Peyer's patch (tissue), 4 donors: ENCODE results near the gene OXTR.

Experiments
- POLR2A ChIP-seq, 2 donors: fragments of 450-650 bp; IDR thresholded peaks; one replicate each; pipeline ENCODE4 v1.5.1; 2017; ENCODE audit warnings: antibody characterized with exemption in 2 of 2, mild to moderate bottlenecking in 2 of 2, moderate library complexity in 2 of 2
- TF ChIP-seq, protein P1 (sequence below), 6 experiments: fragments of 450-650 bp in 4 of 6; fragments of 200-600 bp in 2 of 6; sonication (generic) in 1 of 6; IDR thresholded peaks; one replicate each; pipeline ENCODE4 v1.5.1; 2017 to 2019; ENCODE audit warnings: antibody characterized with exemption in 6 of 6, mild to moderate bottlenecking in 3 of 6, moderate library complexity in 1 of 6

DNA sequence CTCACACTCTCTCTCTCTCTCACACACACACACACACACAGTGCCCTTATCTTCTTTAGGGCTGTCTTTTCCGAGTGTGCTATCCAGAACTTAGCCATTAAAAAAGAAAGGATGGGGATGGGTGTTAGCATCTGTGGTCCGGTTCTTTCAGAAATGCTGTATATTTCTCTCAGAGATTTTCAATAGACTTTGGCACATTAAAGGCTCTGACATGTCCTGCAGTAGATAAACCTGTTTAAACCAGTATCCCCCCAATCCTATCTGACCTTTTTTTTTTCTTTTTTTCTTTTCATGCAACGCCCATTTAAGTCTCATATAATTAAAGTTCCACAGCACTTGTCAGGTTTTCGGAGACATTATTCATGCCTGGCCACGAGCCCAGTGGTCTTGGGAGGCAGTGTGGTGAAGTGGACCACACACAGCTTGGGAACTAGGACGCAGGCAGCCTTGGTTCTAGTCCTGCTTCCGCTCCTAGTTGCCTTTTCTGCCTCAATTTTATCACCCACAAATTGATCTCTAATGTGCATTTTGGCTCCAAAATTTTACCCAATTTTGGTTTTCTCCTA lies 22.6 kb downstream of the OXTR start:
- TF ChIP-seq POLR2A (IDR thresholded peaks at IDR 0.05), result no peak
- TF ChIP-seq, protein P1, sequence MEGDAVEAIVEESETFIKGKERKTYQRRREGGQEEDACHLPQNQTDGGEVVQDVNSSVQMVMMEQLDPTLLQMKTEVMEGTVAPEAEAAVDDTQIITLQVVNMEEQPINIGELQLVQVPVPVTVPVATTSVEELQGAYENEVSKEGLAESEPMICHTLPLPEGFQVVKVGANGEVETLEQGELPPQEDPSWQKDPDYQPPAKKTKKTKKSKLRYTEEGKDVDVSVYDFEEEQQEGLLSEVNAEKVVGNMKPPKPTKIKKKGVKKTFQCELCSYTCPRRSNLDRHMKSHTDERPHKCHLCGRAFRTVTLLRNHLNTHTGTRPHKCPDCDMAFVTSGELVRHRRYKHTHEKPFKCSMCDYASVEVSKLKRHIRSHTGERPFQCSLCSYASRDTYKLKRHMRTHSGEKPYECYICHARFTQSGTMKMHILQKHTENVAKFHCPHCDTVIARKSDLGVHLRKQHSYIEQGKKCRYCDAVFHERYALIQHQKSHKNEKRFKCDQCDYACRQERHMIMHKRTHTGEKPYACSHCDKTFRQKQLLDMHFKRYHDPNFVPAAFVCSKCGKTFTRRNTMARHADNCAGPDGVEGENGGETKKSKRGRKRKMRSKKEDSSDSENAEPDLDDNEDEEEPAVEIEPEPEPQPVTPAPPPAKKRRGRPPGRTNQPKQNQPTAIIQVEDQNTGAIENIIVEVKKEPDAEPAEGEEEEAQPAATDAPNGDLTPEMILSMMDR (IDR thresholded peaks at IDR 0.05), result no peak
